Adrenal gland (tissue), 12 donors: ENCODE results near the gene PIEZO2. TPM values are rescaled to one million over a fixed set of nuclear protein-coding genes. Genes with fewer than 3 reads are reported as not detected.

ENCODE experiments used
- DNase-seq, 7 donors: peaks; one replicate each; pipeline ENCODE4 v3.0.0-alpha.2; 2019 to 2020
- H3K27ac ChIP-seq, 5 donors: fragments of 200-600 bp; sonication (generic) in 4 of 5; 1 replicate in 3 of 5; 2 replicates in 2 of 5; pipeline versions ENCODE4 v1.5.1 to v1.8.0; 2016 to 2020; ENCODE audit warnings: mild to moderate bottlenecking in 1 of 5
- H3K27me3 ChIP-seq: fragments of 200-600 bp; 2 replicates; pipeline ENCODE4 v1.8.0; 2021
- H3K36me3 ChIP-seq, 2 donors: fragments of 200-600 bp; replicated peaks in 1 of 2; 1 replicate in 1 of 2; 2 replicates in 1 of 2; pipeline versions ENCODE4 v1.5.1 to v1.8.0; 2018 to 2022
- H3K4me1 ChIP-seq, 2 donors: fragments of 200-600 bp; replicated peaks in 1 of 2; 1 replicate in 1 of 2; 2 replicates in 1 of 2; pipeline versions ENCODE4 v1.5.1 to v1.8.0; 2018 to 2021
- H3K4me3 ChIP-seq, 4 donors: fragments of 200-600 bp; sonication (generic) in 3 of 4; one replicate each; pipeline ENCODE4 v1.5.1; 2016 to 2018
- H3K9me3 ChIP-seq, 3 donors: fragments of 200-600 bp; sonication (generic) in 1 of 3; replicated peaks in 1 of 3; 1 replicate in 2 of 3; 2 replicates in 1 of 3; pipeline versions ENCODE4 v1.5.1 to v1.8.0; 2016 to 2021
- POLR2A ChIP-seq, 2 donors: fragments of 450-650 bp; IDR thresholded peaks; one replicate each; pipeline ENCODE4 v1.6.1; 2017; ENCODE audit warnings: antibody characterized with exemption in 2 of 2, mild to moderate bottlenecking in 2 of 2, moderate library complexity in 1 of 2
- WGBS, 4 donors: extraction: QIAGEN DNeasy Blood & Tissue Kit in 2 of 4; methylation state at CpG; one replicate each; pipeline versions ENCODE4 v1.1.5 to v1.1.7; 2013 to 2017; 5-methylcytosine and 5-hydroxymethylcytosine counted together
- intact Hi-C, 2 donors: fragments of 100-400 bp; cut with DNase I; formaldehyde crosslinking; loops; one replicate each; pipeline versions ENCODE4 v1.14.1 to v1.15.0; 2022 to 2023
- polyA plus RNA-seq, 3 donors: library from polyadenylated mRNA; stranded (reverse); fragments of 200-250 nt in 2 of 3; fragments of 350-450 nt in 1 of 3; fragmentation: Illumina TruSeq in 1 of 3; extraction: RNeasy Lipid Tissue Mini Kit (QIAGEN cat#74804) in 1 of 3; gene quantifications; one replicate each; pipeline ENCODE4 v1.2.3, GENCODE V29; 2013 to 2014
- total RNA-seq, 9 donors: library from RNA; depleted of rRNA in 4 of 9; stranded (reverse); fragments of >200 nt in 4 of 9; fragments of 120-200 nt in 1 of 9; fragmentation: NEBNext Ultra II Directional in 1 of 9; extraction: Animal tissue kit (Norgen Biotek cat#: 25700) in 1 of 9; gene quantifications; one replicate each; pipeline versions ENCODE4 v1.1.0 to v1.2.4, GENCODE V29; 2013 to 2023
- TF ChIP-seq, protein P1 (sequence below), 6 experiments: fragments of 450-650 bp in 4 of 6; fragments of 200-600 bp in 2 of 6; sonication (generic) in 1 of 6; IDR thresholded peaks; 1 replicate in 5 of 6; 2 replicates in 1 of 6; pipeline versions ENCODE4 v1.5.1 to v1.8.0; 2016 to 2021; ENCODE audit warnings: antibody characterized with exemption in 6 of 6, mild to moderate bottlenecking in 2 of 6, moderate library complexity in 1 of 6
- donor health status: healthy with polysubstance abuse.
- donor health status: Bipolar disorder and iron deficiency.
- donor health status: DM: yes; HTN: yes; CAD: no.
- donor health status: DM: no; HTN: no; CAD: no.
- donor health status: DM: no; HTN: no; CAD: no.
- donor health status: DM: yes; HTN: yes; CAD: no.

The PIEZO2 gene
- total and polyA plus RNA-seq, 12 donors = 0.88 to 18.0 (median 2.6) TPM

- H3K4me1 ChIP-seq = no peaks in the 10 kb centered on the region
- H3K9me3 ChIP-seq = no peaks in the 10 kb centered on the region
- no peaks in the 10 kb centered on the region for H3K27me3 ChIP-seq
- H3K36me3 ChIP-seq = no peaks in the 10 kb centered on the region
- TF ChIP-seq, protein P1, sequence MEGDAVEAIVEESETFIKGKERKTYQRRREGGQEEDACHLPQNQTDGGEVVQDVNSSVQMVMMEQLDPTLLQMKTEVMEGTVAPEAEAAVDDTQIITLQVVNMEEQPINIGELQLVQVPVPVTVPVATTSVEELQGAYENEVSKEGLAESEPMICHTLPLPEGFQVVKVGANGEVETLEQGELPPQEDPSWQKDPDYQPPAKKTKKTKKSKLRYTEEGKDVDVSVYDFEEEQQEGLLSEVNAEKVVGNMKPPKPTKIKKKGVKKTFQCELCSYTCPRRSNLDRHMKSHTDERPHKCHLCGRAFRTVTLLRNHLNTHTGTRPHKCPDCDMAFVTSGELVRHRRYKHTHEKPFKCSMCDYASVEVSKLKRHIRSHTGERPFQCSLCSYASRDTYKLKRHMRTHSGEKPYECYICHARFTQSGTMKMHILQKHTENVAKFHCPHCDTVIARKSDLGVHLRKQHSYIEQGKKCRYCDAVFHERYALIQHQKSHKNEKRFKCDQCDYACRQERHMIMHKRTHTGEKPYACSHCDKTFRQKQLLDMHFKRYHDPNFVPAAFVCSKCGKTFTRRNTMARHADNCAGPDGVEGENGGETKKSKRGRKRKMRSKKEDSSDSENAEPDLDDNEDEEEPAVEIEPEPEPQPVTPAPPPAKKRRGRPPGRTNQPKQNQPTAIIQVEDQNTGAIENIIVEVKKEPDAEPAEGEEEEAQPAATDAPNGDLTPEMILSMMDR (IDR thresholded peaks at IDR 0.05) = no peak
- TF ChIP-seq POLR2A (IDR thresholded peaks at IDR 0.05) = no peak
- WGBS, 4 donors = 66 to 73% (median 70%) methylated on average over 5 of the region's 5 CpGs
- intact Hi-C loops = no loop called here
- H3K4me3 ChIP-seq = no peak overlapping the region
- H3K27ac ChIP-seq = no peak overlapping the region
- DNase-seq = no peak
These were observed 405.6 kb downstream of the PIEZO2 start for GRCh38 chr18:10743766-10744165.

GRCh38 chr18:10739152-10739551 is 410.2 kb downstream of the PIEZO2 start:
- intact Hi-C loops = no loop called here

GRCh38 chr18:10736984-10737383 is 412.4 kb downstream of the PIEZO2 start:
- WGBS, 4 donors = 42 to 55% (median 49%) methylated on average over 3 of the region's 3 CpGs
- H3K27me3 ChIP-seq = no peaks in the 10 kb centered on the region
- H3K9me3 ChIP-seq = no peaks in the 10 kb centered on the region
- intact Hi-C loops = no loop called here
- no peaks in the 10 kb centered on the region for H3K4me1 ChIP-seq
- no peak overlapping the region for H3K27ac ChIP-seq
- no peak for TF ChIP-seq POLR2A (IDR thresholded peaks at IDR 0.05)
- TF ChIP-seq, protein P1 (IDR thresholded peaks at IDR 0.05) = no peak
- no peak overlapping the region for H3K4me3 ChIP-seq
- no peaks in the 10 kb centered on the region for H3K36me3 ChIP-seq
- no peak for DNase-seq

More at GRCh38 chr18:10739152-10739551, 410.2 kb downstream of the PIEZO2 start:
- 72 to 85% (median 82%) methylated on average over 3 of the region's 3 CpGs for WGBS, 4 donors
- Histone ChIP-seq H3K36me3 (no peaks in the 10 kb centered on the region), H3K27ac (no peak overlapping the region), H3K27me3 (no peaks in the 10 kb centered on the region), H3K9me3 (no peaks in the 10 kb centered on the region), H3K4me3 (no peak overlapping the region), H3K4me1 (no peaks in the 10 kb centered on the region)
- no peak for DNase-seq
- TF ChIP-seq, protein P1 (IDR thresholded peaks at IDR 0.05) = no peak
- no peak for TF ChIP-seq POLR2A (IDR thresholded peaks at IDR 0.05)

- no peaks in the 10 kb centered on the region for H3K9me3 ChIP-seq
- intact Hi-C loops = no loop called here
- no peaks in the 10 kb centered on the region for H3K4me1 ChIP-seq
- 47 to 63% (median 50%) methylated on average over 4 of the region's 4 CpGs for WGBS, 4 donors
- no peak overlapping the region for H3K4me3 ChIP-seq
- TF ChIP-seq POLR2A (IDR thresholded peaks at IDR 0.05) = no peak
- TF ChIP-seq, protein P1 (IDR thresholded peaks at IDR 0.05) = no peak
- H3K27me3 ChIP-seq = no peaks in the 10 kb centered on the region
- DNase-seq = no peak
- no peaks in the 10 kb centered on the region for H3K36me3 ChIP-seq
- no peak overlapping the region for H3K27ac ChIP-seq
These were observed 416.4 kb downstream of the PIEZO2 start for GRCh38 chr18:10732990-10733389.
